ENCODE results near the gene NDUFV1. TPM values are rescaled to one million over a fixed set of nuclear protein-coding genes. Genes with fewer than 3 reads are reported as not detected.

Gene NDUFV1
- total RNA-seq, 1 experiment from 2014 or later = 242 TPM

DNA sequence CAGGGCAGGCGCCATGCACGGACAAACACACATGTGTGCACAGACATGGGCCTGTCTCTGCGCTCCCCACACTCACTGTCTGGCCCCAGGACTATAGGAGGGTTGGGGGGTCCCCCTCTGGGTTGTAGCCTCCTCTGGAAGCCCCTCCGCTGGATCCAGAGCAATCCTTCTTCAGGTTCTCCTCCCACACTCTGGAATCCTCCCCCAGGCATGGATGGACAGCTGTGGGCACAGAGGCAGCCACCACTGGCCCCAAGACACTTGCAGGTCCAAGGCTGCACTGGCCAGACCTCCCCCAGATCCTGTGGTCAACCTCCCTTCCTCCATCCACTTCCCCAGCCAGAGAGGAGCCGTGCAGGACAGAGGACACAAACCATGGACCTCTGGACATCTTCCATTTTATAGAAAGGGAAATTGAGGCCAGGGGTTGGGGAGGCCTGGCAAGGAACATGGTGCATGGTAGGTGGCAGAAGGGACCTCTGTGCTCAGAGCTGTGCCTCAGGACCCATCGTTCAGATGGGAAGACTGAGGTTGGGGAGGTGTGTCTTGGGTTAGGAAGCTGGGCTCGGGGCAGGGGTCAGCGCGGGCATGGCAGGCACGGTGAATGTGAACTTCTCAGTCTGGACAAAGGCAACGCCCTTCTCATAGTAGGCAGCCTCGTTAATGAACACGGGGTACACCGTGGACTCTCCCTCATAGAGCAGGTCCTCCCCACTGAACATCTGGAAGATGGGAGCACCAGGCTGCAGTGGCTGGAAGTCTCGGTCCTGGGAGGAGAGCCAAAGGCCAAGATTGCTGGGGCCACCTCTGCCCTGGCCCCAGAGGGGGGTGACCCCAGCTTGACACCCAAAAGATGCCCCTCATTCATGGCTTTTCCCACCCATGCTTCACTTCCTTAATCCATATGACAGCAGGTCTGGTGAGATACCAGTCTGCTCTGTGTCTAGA, 35.7 kb downstream of the NDUFV1 start (continued):
- no peak for TF ChIP-seq TCF7L2 (IDR thresholded peaks at IDR 0.05; ENCODE audit: borderline replicate concordance, extremely low read depth, insufficient read depth, insufficient read length)
- TF ChIP-seq, protein P1, sequence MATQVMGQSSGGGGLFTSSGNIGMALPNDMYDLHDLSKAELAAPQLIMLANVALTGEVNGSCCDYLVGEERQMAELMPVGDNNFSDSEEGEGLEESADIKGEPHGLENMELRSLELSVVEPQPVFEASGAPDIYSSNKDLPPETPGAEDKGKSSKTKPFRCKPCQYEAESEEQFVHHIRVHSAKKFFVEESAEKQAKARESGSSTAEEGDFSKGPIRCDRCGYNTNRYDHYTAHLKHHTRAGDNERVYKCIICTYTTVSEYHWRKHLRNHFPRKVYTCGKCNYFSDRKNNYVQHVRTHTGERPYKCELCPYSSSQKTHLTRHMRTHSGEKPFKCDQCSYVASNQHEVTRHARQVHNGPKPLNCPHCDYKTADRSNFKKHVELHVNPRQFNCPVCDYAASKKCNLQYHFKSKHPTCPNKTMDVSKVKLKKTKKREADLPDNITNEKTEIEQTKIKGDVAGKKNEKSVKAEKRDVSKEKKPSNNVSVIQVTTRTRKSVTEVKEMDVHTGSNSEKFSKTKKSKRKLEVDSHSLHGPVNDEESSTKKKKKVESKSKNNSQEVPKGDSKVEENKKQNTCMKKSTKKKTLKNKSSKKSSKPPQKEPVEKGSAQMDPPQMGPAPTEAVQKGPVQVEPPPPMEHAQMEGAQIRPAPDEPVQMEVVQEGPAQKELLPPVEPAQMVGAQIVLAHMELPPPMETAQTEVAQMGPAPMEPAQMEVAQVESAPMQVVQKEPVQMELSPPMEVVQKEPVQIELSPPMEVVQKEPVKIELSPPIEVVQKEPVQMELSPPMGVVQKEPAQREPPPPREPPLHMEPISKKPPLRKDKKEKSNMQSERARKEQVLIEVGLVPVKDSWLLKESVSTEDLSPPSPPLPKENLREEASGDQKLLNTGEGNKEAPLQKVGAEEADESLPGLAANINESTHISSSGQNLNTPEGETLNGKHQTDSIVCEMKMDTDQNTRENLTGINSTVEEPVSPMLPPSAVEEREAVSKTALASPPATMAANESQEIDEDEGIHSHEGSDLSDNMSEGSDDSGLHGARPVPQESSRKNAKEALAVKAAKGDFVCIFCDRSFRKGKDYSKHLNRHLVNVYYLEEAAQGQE (IDR thresholded peaks at IDR 0.05; ENCODE audit: low read depth) = no peak
- TF ChIP-seq CEBPB (IDR thresholded peaks at IDR 0.05; ENCODE audit: low read depth) = no peak
- no peak for TF ChIP-seq SRF (IDR thresholded peaks at IDR 0.05; ENCODE audit: low read depth)
- TF ChIP-seq FOSL1 (IDR thresholded peaks at IDR 0.05; ENCODE audit: low read depth) = no peak
- TF ChIP-seq, protein P2, sequence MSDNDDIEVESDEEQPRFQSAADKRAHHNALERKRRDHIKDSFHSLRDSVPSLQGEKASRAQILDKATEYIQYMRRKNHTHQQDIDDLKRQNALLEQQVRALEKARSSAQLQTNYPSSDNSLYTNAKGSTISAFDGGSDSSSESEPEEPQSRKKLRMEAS (IDR thresholded peaks at IDR 0.05) = no peak
- TF ChIP-seq YY1 (IDR thresholded peaks at IDR 0.05; ENCODE audit: extremely low read depth, insufficient replicate concordance, low read depth, low read length) = no peak
- TF ChIP-seq ZFX (IDR thresholded peaks at IDR 0.05) = no peak
- TF ChIP-seq EZH2 (IDR thresholded peaks at IDR 0.05) = no peak
- TF ChIP-seq ZNF274 (IDR thresholded peaks at IDR 0.05; ENCODE audit: low read depth, low read length) = no peak
- TF ChIP-seq EZH2phosphoT487 (IDR thresholded peaks at IDR 0.05; ENCODE audit: borderline replicate concordance) = no peak

Data from HCT116 (cell line).